ENCODE results near the gene TLE4. TPM values are rescaled to one million over a fixed set of nuclear protein-coding genes. Genes with fewer than 3 reads are reported as not detected.

The TLE4 gene
- total RNA-seq, 1 experiment from 2014 or later, result 8.7 TPM

DNA sequence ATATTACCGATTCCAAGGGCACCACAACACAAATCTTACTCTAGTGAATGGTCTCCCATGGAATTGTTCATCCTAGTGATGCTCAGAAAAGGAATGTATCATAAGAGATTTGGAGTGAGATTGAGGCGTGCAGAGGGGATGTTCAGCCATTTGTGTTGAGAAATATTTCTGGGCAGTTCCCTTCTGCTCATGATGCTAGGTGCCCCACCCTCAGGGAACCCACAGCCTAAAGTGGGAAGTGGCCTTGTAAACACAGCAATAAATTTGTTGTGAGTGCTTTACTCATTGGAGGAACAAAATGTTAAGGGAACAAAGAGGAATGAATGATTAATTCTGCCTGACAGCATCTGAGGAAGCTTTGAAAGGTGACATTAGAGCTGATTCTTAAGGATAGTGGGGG lies 129.9 kb downstream of the TLE4 start:
- CTCF ChIA-PET, result no interaction called here
- Mint-ChIP-seq H3K27ac (ENCODE audit: low read depth, unreplicated experiment) (no peak overlapping the region), H3K4me1 (ENCODE audit: insufficient read depth, unreplicated experiment) (no peaks in the 10 kb centered on the region), H3K9me3 (ENCODE audit: unreplicated experiment) (no peaks in the 10 kb centered on the region), H3K4me3 (ENCODE audit: unreplicated experiment) (no peak overlapping the region), H3K27me3 (ENCODE audit: insufficient read depth, unreplicated experiment) (no peaks in the 10 kb centered on the region), H3K36me3 (ENCODE audit: insufficient read depth, unreplicated experiment) (peaks cover 18% of the 10 kb centered on the region)
- no peak for DNase-seq (ENCODE audit: unreplicated experiment)
- POLR2A ChIA-PET, result no interaction called here
- TF ChIP-seq, protein P1, sequence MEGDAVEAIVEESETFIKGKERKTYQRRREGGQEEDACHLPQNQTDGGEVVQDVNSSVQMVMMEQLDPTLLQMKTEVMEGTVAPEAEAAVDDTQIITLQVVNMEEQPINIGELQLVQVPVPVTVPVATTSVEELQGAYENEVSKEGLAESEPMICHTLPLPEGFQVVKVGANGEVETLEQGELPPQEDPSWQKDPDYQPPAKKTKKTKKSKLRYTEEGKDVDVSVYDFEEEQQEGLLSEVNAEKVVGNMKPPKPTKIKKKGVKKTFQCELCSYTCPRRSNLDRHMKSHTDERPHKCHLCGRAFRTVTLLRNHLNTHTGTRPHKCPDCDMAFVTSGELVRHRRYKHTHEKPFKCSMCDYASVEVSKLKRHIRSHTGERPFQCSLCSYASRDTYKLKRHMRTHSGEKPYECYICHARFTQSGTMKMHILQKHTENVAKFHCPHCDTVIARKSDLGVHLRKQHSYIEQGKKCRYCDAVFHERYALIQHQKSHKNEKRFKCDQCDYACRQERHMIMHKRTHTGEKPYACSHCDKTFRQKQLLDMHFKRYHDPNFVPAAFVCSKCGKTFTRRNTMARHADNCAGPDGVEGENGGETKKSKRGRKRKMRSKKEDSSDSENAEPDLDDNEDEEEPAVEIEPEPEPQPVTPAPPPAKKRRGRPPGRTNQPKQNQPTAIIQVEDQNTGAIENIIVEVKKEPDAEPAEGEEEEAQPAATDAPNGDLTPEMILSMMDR (IDR thresholded peaks at IDR 0.05; ENCODE audit: unreplicated experiment), result no peak
- no TSS peak for BruUV-seq (replicated peaks)
- intact Hi-C loops (cut with micrococcal nuclease), result no loop called here

GRCh38 chr9:79705704-79706103 lies 133.9 kb downstream of the TLE4 start:
- intact Hi-C loops (cut with micrococcal nuclease), result no loop called here
- no TSS peak for BruUV-seq (replicated peaks)
- Mint-ChIP-seq H3K4me3 (ENCODE audit: unreplicated experiment) (no peak overlapping the region), H3K27me3 (ENCODE audit: insufficient read depth, unreplicated experiment) (no peaks in the 10 kb centered on the region), H3K27ac (ENCODE audit: low read depth, unreplicated experiment) (no peak overlapping the region), H3K4me1 (ENCODE audit: insufficient read depth, unreplicated experiment) (no peaks in the 10 kb centered on the region), H3K36me3 (ENCODE audit: insufficient read depth, unreplicated experiment) (peaks cover 28% of the 10 kb centered on the region), H3K9me3 (ENCODE audit: unreplicated experiment) (no peaks in the 10 kb centered on the region)
- DNase-seq (ENCODE audit: unreplicated experiment), result no peak
- POLR2A ChIA-PET, result interaction anchor here (0.6 kb wide), 3 partner anchors 19 to 134 kb away, joined by 3 to 5 read pairs (median 3); no protein-coding TSS in a partner anchor
- CTCF ChIA-PET, result no interaction called here
- TF ChIP-seq, protein P1 (IDR thresholded peaks at IDR 0.05; ENCODE audit: unreplicated experiment), result no peak

DNA sequence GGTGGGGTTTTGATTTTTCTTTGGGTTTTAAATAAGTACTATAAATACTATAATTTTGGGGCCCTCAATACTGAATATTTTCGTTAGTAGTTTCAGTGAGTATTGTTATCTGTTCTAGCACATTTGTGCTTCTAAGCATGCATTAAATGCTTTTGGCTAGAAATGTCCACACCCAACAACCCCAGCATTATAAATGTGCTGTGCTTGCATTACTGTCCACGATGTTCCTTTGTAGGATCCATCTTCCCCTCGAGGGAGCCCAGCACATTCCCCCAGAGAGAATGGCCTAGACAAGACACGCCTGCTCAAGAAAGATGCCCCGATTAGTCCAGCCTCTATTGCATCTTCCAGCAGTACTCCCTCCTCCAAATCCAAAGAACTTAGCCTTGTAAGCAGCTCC lies 134.7 kb downstream of the TLE4 start:
- DNase-seq (ENCODE audit: unreplicated experiment), result no peak
- Mint-ChIP-seq H3K4me1 (ENCODE audit: insufficient read depth, unreplicated experiment) (no peaks in the 10 kb centered on the region), H3K27me3 (ENCODE audit: insufficient read depth, unreplicated experiment) (no peaks in the 10 kb centered on the region), H3K4me3 (ENCODE audit: unreplicated experiment) (no peak overlapping the region), H3K27ac (ENCODE audit: low read depth, unreplicated experiment) (no peak overlapping the region), H3K9me3 (ENCODE audit: unreplicated experiment) (no peaks in the 10 kb centered on the region), H3K36me3 (ENCODE audit: insufficient read depth, unreplicated experiment) (peaks cover 33% of the 10 kb centered on the region)
- ChIA-PET POLR2A (no interaction called here), CTCF (no interaction called here)
- TF ChIP-seq, protein P1 (IDR thresholded peaks at IDR 0.05; ENCODE audit: unreplicated experiment), result no peak
- intact Hi-C loops (cut with micrococcal nuclease), result no loop called here
- BruUV-seq (replicated peaks), result no TSS peak

DNA sequence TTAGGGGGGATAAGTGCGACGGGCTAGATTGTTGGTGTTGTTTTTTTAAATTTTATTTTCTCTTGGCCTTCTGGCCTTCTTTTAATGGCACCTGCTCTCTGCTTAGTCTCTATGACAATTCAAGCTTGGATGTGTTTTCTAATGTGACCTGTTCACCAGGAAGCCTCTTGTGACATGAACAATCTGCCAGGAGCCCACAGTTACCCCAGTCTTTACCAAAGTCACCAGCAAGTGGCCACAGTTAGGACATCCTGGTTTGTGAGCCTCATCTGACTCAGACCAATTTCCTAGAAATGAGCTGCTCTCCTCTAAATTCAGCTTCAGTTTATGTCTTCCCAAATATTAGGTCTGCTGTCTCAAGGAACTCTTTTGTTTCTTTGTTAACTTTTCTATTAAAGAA lies 135.8 kb downstream of the TLE4 start:
- DNase-seq (ENCODE audit: unreplicated experiment), result no peak
- peaks cover 39% of the 10 kb centered on the region for H3K36me3 Mint-ChIP-seq (ENCODE audit: insufficient read depth, unreplicated experiment)

More for the DNA sequence above, 135.8 kb downstream of the TLE4 start:
- intact Hi-C loops (cut with micrococcal nuclease), result no loop called here
- ChIA-PET CTCF (no interaction called here), POLR2A (interaction anchor here (1.2 kb wide), 1 partner anchor 12 kb away, joined by 4 read pairs; no protein-coding TSS in a partner anchor)
- TF ChIP-seq, protein P1 (IDR thresholded peaks at IDR 0.05; ENCODE audit: unreplicated experiment), result no peak
- Mint-ChIP-seq H3K4me1 (ENCODE audit: insufficient read depth, unreplicated experiment) (no peaks in the 10 kb centered on the region), H3K27ac (ENCODE audit: low read depth, unreplicated experiment) (peak overlapping the region; percentile 33), H3K27me3 (ENCODE audit: insufficient read depth, unreplicated experiment) (no peaks in the 10 kb centered on the region), H3K9me3 (ENCODE audit: unreplicated experiment) (no peaks in the 10 kb centered on the region), H3K4me3 (ENCODE audit: unreplicated experiment) (no peak overlapping the region)
- no TSS peak for BruUV-seq (replicated peaks)
